B cell (primary cell): ENCODE data around the gene TEX50. TPM values are rescaled to one million over a fixed set of nuclear protein-coding genes. Genes with fewer than 3 reads are reported as not detected.

Experiments used
- ATAC-seq: fragments of 200-7000 bp; cut with Tn5 transposase; one replicate; pipeline ENCODE4 v1.10.0; 2021; ENCODE audit warnings: low read depth, mild to moderate bottlenecking, moderate number of reproducible peaks, moderate library complexity
- CTCF ChIA-PET: fragments of 350-600 bp; sonication (Branson Sonifier 250); formaldehyde crosslinking; loops from one replicate; lab custom pipeline; 2021; ENCODE audit warnings: antibody characterized with exemption, inconsistent platforms; lab: Charles Lee
- POLR2A ChIA-PET: fragments of 350-600 bp; sonication (Branson Sonifier 250); formaldehyde crosslinking; loops from one replicate; lab custom pipeline; 2021; ENCODE audit warnings: antibody characterized with exemption; lab: Charles Lee
- DNase-seq: peaks from one replicate; pipeline ENCODE4 v3.0.0; 2013
- H2AFZ ChIP-seq: 2 replicates; pipeline ENCODE4 v1.6.1; 2012; ENCODE audit warnings: mild to moderate bottlenecking, low read depth, low read length; ENCODE audit not compliant: insufficient read depth, poor library complexity, severe bottlenecking
- H3K27ac ChIP-seq, 2 donors: 1 replicate in 1 of 2; 2 replicates in 1 of 2; pipeline ENCODE4 v1.5.1; 2012 to 2013; ENCODE audit warnings: low read length in 2 of 2, mild to moderate bottlenecking in 2 of 2, moderate library complexity in 1 of 2
- H3K27me3 ChIP-seq, 4 experiments: fragments of 200-600 bp in 1 of 4; sonication (generic) in 1 of 4; replicated peaks in 1 of 4; 1 replicate in 2 of 4; 2 replicates in 2 of 4; pipeline versions ENCODE4 v1.6.1 to v1.7.0; 2013 to 2016; ENCODE audit warnings: low read length in 3 of 4, mild to moderate bottlenecking in 2 of 4, mixed read lengths in 1 of 4, moderate library complexity in 1 of 4; ENCODE audit not compliant: insufficient read depth in 4 of 4, control insufficient read depth in 3 of 4; ENCODE audit errors: control extremely low read depth in 1 of 4
- H3K36me3 ChIP-seq, 2 experiments: replicated peaks in 1 of 2; 1 replicate in 1 of 2; 2 replicates in 1 of 2; pipeline versions ENCODE4 v1.6.1 to v1.7.1; 2013; ENCODE audit warnings: low read length in 1 of 2; ENCODE audit not compliant: insufficient read depth in 2 of 2, control insufficient read depth in 1 of 2; ENCODE audit errors: control extremely low read depth in 1 of 2, extremely low read depth in 1 of 2
- H3K4me1 ChIP-seq, 2 donors: fragments of 200-600 bp in 1 of 2; sonication (generic) in 1 of 2; 1 replicate in 1 of 2; 2 replicates in 1 of 2; pipeline versions ENCODE4 v1.5.1 to v1.6.1; 2013 to 2017; ENCODE audit warnings: low read length in 2 of 2; ENCODE audit not compliant: control insufficient read depth in 2 of 2, insufficient read depth in 2 of 2
- H3K4me2 ChIP-seq: replicated peaks from 2 replicates; pipeline ENCODE3; 2012; ENCODE audit warnings: mild to moderate bottlenecking, low read depth, low read length; ENCODE audit not compliant: poor library complexity, severe bottlenecking
- H3K4me3 ChIP-seq, 5 experiments: fragments of 200-600 bp in 1 of 5; sonication (generic) in 1 of 5; 1 replicate in 3 of 5; 2 replicates in 2 of 5; pipeline versions ENCODE4 v1.5.1 to v1.7.0; 2011 to 2016; ENCODE audit warnings: low read length in 4 of 5, mild to moderate bottlenecking in 4 of 5, low read depth in 2 of 5, control low read depth in 1 of 5, moderate library complexity in 1 of 5; ENCODE audit not compliant: insufficient read depth in 1 of 5; ENCODE audit errors: control extremely low read depth in 1 of 5, extremely low read depth in 1 of 5
- H3K79me2 ChIP-seq: fragments of 200-600 bp; sonication (generic); one replicate; pipeline ENCODE4 v1.6.0; 2016; ENCODE audit warnings: low read length; ENCODE audit not compliant: control insufficient read depth, insufficient read depth
- H3K9ac ChIP-seq: fragments of 200-600 bp; sonication (generic); 2 replicates; pipeline ENCODE4 v1.6.1; 2017; ENCODE audit warnings: mild to moderate bottlenecking, low read length, moderate library complexity
- H3K9me3 ChIP-seq, 3 donors: one replicate each; pipeline versions ENCODE4 v1.6.1 to v1.7.1; 2013; ENCODE audit warnings: low read length in 2 of 3; ENCODE audit not compliant: control insufficient read depth in 2 of 3, insufficient read depth in 1 of 3; ENCODE audit errors: control extremely low read depth in 1 of 3
- H4K20me1 ChIP-seq: 2 replicates; pipeline ENCODE4 v1.6.0; 2012; ENCODE audit warnings: mild to moderate bottlenecking, low read length; ENCODE audit not compliant: insufficient read depth, control insufficient read depth, poor library complexity, severe bottlenecking
- H3K27ac Mint-ChIP-seq: one replicate; pipeline ENCODE4 v1.8.0; 2021; ENCODE audit warnings: mixed read lengths
- H3K27me3 Mint-ChIP-seq: one replicate; pipeline ENCODE4 v1.8.0; 2021; ENCODE audit warnings: mixed read lengths
- H3K4me1 Mint-ChIP-seq: one replicate; pipeline ENCODE4 v1.8.0; 2021; ENCODE audit warnings: mixed read lengths
- H3K4me3 Mint-ChIP-seq: one replicate; pipeline ENCODE4 v1.8.0; 2021; ENCODE audit warnings: mixed read lengths
- H3K9me3 Mint-ChIP-seq: one replicate; pipeline ENCODE4 v1.8.0; 2022; ENCODE audit warnings: mixed read lengths; ENCODE audit not compliant: insufficient read depth
- CTCF ChIP-seq: fragments of 200-600 bp; IDR thresholded peaks from one replicate; pipeline ENCODE4 v1.8.0; 2022; ENCODE audit warnings: antibody characterized with exemption, mild to moderate bottlenecking
- EZH2 ChIP-seq: IDR thresholded peaks from 2 replicates; pipeline ENCODE4 v1.6.1; 2012; ENCODE audit warnings: borderline replicate concordance, low read depth, mild to moderate bottlenecking, moderate library complexity, low read length; ENCODE audit not compliant: insufficient read depth, poor library complexity, severe bottlenecking
- WGBS: methylation state at CpG from one replicate; pipeline ENCODE4 v1.1.5; 2013; ENCODE audit warnings: missing lambda C conversion rate; ENCODE audit not compliant: insufficient coverage; 5-methylcytosine and 5-hydroxymethylcytosine counted together
- intact Hi-C: fragments of 100-400 bp; cut with micrococcal nuclease; formaldehyde crosslinking; loops from one replicate; pipeline ENCODE4 v1.10.0; 2022
- polyA plus RNA-seq: library from polyadenylated mRNA; depleted of rRNA; stranded (reverse); fragments of >200 nt; gene quantifications from 2 replicates; pipeline ENCODE4 v1.2.3, GENCODE V29; 2012
- total RNA-seq, 2 donors: library from RNA; stranded (reverse); fragments of 120-200 nt in 1 of 2; gene quantifications; 1 replicate in 1 of 2; 2 replicates in 1 of 2; pipeline versions ENCODE4 v1.2.3 to v1.2.4, GENCODE V29; 2013 to 2022

TEX50 gene
- total and polyA plus RNA-seq, 2 donors (not counting 1 experiment from before 2014, with no cell fraction given) = not detected

- no peaks in the 10 kb centered on the region for H3K79me2 ChIP-seq
- no peaks in the 10 kb centered on the region for H3K36me3 ChIP-seq
- no peaks in the 10 kb centered on the region for H3K4me1 ChIP-seq
- Mint-ChIP-seq H3K27ac (no peak overlapping the region), H3K4me3 (no peak overlapping the region), H3K27me3 (peaks cover 7% of the 10 kb centered on the region), H3K9me3 (no peaks in the 10 kb centered on the region), H3K4me1 (no peaks in the 10 kb centered on the region)
- no peak overlapping the region for H3K4me2 ChIP-seq
- no peak overlapping the region for H3K4me3 ChIP-seq
- intact Hi-C loops = no loop called here
- DNase-seq (no peak), ATAC-seq (no peak)
- no peak overlapping the region for H3K9ac ChIP-seq
- H3K27ac ChIP-seq = no peak overlapping the region
- ChIA-PET CTCF (interaction anchor here (0.6 kb wide), 1 partner anchor 636 kb away, joined by 3 read pairs; no protein-coding TSS in a partner anchor), POLR2A (no interaction called here)
- peaks cover 0 to 8% (median 0%) of the 10 kb centered on the region in 3 donors for H3K9me3 ChIP-seq
- peaks cover 0 to 2% (median 0%) of the 10 kb centered on the region in 4 experiments for H3K27me3 ChIP-seq
- H4K20me1 ChIP-seq = no peaks in the 10 kb centered on the region
- H2AFZ ChIP-seq = no peak overlapping the region
- WGBS = 92% methylated on average over 7 of the region's 12 CpGs
- TF ChIP-seq CTCF = no peak
- TF ChIP-seq EZH2 = no peak
These were observed 3.2 kb downstream of the TEX50 start for GRCh38 chr1:173638043-173639021.

DNA sequence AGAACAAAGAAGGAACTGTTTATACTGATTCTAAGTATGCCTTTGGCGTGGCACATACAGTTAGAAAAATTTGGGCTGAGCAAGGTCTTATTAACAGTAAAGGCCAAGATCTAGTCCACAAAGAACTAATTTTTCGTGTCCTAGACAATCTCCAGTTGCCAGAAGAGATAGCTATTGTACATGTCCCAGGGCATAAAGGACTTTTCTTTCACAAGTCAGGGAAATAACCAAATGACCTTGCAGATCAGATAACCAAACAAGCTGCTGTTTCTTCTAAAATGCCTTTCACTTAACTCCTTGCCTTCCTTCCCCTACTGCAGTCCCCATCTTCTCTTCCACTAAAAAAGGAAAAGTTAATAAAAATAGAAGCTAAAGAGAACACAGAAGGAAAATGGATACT lies 4.0 kb downstream of the TEX50 start:
- POLR2A ChIA-PET = no interaction called here
- Histone ChIP-seq H2AFZ (no peak overlapping the region), H3K27ac (no peak overlapping the region), H4K20me1 (no peaks in the 10 kb centered on the region), H3K9me3 (peaks cover 0 to 8% (median 0%) of the 10 kb centered on the region in 3 donors), H3K36me3 (no peaks in the 10 kb centered on the region), H3K79me2 (no peaks in the 10 kb centered on the region), H3K27me3 (peaks cover 0 to 2% (median 0%) of the 10 kb centered on the region in 4 experiments), H3K9ac (no peak overlapping the region), H3K4me1 (no peaks in the 10 kb centered on the region), H3K4me3 (no peak overlapping the region), H3K4me2 (no peak overlapping the region)
- intact Hi-C loops = no loop called here
- peaks cover 7% of the 10 kb centered on the region for H3K27me3 Mint-ChIP-seq
- 81% methylated on average over 2 of the region's 2 CpGs for WGBS
- H3K4me1 Mint-ChIP-seq = no peaks in the 10 kb centered on the region
- ATAC-seq (no peak), DNase-seq (no peak)
- no peak overlapping the region for H3K27ac Mint-ChIP-seq
- no peaks in the 10 kb centered on the region for H3K9me3 Mint-ChIP-seq
- TF ChIP-seq CTCF = no peak
- no peak for TF ChIP-seq EZH2
- CTCF ChIA-PET = interaction anchor here (0.6 kb wide), 1 partner anchor 636 kb away, joined by 3 read pairs; no protein-coding TSS in a partner anchor
- H3K4me3 Mint-ChIP-seq = no peak overlapping the region
